H1 (cell line): ENCODE measurements around the gene PRCD. TPM values are rescaled to one million over a fixed set of nuclear protein-coding genes. Genes with fewer than 3 reads are reported as not detected.

Source experiments
- CHD1 ChIP-seq: IDR thresholded peaks from 2 replicates; pipeline ENCODE4 v1.6.1; 2012; ENCODE audit warnings: low read depth, low read length, improper control_type of control experiment
- CREB1 ChIP-seq: IDR thresholded peaks from 2 replicates; pipeline ENCODE4 v1.6.1; 2012; ENCODE audit warnings: inconsistent platforms
- RAD21 ChIP-seq, 2 experiments: IDR thresholded peaks in 1 of 2; conservative IDR thresholded peaks in 1 of 2; 2 replicates each; pipeline ENCODE4 v1.6.1; 2011; ENCODE audit warnings: low read depth in 2 of 2, low read length in 2 of 2, improper control_type of control experiment in 1 of 2, inconsistent platforms in 1 of 2, mild to moderate bottlenecking in 1 of 2, moderate library complexity in 1 of 2
- TAF7 ChIP-seq: optimal IDR thresholded peaks from 2 replicates; pipeline ENCODE3; 2011; ENCODE audit warnings: low read depth, mild to moderate bottlenecking, inconsistent platforms, low read length, moderate library complexity, borderline replicate concordance
- polyA plus RNA-seq, 7 experiments: library from polyadenylated mRNA; depleted of rRNA in 3 of 7; stranded (reverse) in 5 of 7; unstranded in 2 of 7; fragments of >200 nt in 5 of 7; fragments of 200-250 nt in 2 of 7; gene quantifications; 1 replicate in 5 of 7; 2 replicates in 1 of 7; 4 replicates in 1 of 7; pipeline versions ENCODE4 v1.2.1 to v1.2.3, GENCODE V29; 2011 to 2013; ENCODE audit warnings: missing spikeins in 2 of 7, mixed read lengths in 2 of 7
- total RNA-seq: library from RNA; stranded (reverse); fragmentation: NEBNext Ultra II Directional; extraction: Animal tissue kit (Norgen Biotek cat#: 25700); gene quantifications from 2 replicates; pipeline ENCODE4 v1.2.1, GENCODE V29; 2021
- TF ChIP-seq, protein P1 (sequence below), 3 experiments: IDR thresholded peaks; 1 replicate in 2 of 3; 2 replicates in 1 of 3; pipeline versions ENCODE4 v1.5.1 to v1.6.1; 2011; ENCODE audit warnings: low read length in 3 of 3, mild to moderate bottlenecking in 3 of 3, inconsistent platforms in 2 of 3, low read depth in 1 of 3, moderate library complexity in 1 of 3; ENCODE audit not compliant: insufficient read depth in 1 of 3; ENCODE audit errors: control extremely low read depth in 1 of 3

PRCD gene
- total and polyA plus RNA-seq, 2 of the 8 experiments (the other 6 are each of a cell fraction or from before 2014, with no cell fraction given): 0.77 to 2.1 TPM

DNA sequence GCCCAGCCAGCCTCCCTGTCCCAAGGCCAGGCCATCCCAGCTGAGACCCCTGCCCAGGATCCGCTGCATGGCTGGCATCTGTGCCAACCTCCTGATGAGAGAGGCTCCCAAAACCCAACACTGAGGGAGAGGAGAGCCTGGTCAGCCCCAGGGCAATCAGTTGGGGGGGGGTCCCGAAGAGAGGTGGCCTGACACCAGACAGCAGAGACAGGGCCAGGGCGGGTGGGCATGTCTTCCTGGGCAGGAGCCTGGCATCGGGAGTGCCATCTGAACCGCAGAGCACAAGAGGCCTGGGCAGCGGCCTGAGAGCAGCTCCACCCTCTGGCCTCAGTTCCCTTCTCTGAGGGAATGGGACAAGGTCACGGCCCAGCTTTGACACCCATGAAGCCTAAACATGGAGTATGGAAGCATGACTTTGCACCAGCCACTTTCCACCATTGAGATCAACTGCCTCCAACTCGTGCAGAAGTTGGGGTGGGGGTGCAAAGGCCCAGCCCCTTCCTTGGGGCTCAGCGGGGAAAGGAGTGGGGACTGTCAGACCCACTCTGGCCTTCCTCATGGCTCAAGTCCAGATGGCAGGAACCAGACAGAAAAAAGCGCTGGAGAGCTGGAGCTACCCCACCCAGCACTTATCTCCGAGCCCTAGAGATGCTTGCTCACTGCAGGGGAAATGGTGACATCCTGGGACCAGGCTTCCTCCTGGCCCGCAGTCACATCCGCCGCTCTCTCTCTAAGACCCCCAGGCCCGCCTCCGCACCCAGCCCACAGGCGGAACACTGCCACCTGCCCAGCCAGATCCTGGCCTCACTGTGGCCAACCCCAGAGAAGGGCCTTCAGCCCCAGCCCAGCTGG is 48.3 kb upstream of the PRCD start (continued):
- TF ChIP-seq, protein P1, sequence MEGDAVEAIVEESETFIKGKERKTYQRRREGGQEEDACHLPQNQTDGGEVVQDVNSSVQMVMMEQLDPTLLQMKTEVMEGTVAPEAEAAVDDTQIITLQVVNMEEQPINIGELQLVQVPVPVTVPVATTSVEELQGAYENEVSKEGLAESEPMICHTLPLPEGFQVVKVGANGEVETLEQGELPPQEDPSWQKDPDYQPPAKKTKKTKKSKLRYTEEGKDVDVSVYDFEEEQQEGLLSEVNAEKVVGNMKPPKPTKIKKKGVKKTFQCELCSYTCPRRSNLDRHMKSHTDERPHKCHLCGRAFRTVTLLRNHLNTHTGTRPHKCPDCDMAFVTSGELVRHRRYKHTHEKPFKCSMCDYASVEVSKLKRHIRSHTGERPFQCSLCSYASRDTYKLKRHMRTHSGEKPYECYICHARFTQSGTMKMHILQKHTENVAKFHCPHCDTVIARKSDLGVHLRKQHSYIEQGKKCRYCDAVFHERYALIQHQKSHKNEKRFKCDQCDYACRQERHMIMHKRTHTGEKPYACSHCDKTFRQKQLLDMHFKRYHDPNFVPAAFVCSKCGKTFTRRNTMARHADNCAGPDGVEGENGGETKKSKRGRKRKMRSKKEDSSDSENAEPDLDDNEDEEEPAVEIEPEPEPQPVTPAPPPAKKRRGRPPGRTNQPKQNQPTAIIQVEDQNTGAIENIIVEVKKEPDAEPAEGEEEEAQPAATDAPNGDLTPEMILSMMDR (IDR thresholded peaks at IDR 0.05; ENCODE audit: control extremely low read depth in 1 of 3, insufficient read depth in 1 of 3, low read depth in 1 of 3, low read length in 3 of 3): no peak
- TF ChIP-seq TAF7 (no peak), RAD21 (IDR thresholded peaks at IDR 0.05 in 1 of 2, conservative IDR thresholded peaks at IDR 0.05 in 1 of 2; ENCODE audit: low read depth in 2 of 2, low read length in 2 of 2) (no peak), CREB1 (no peak), CHD1 (no peak)
